GM19193 (cell line): Measurements from ENCODE around the gene CTXN3.

Experiments used
- POLR2A ChIP-seq: IDR thresholded peaks from 4 replicates; pipeline ENCODE4 v1.6.1; 2011; ENCODE audit not compliant: insufficient read depth, insufficient read length; ENCODE audit errors: extremely low read depth

CTXN3 gene

GRCh38 chr5:127634007-127634406, 14.9 kb upstream of the CTXN3 start:
- no peak for TF ChIP-seq POLR2A

GRCh38 chr5:127639828-127640227, 9.1 kb upstream of the CTXN3 start:
- no peak for TF ChIP-seq POLR2A

GRCh38 chr5:127642949-127643348, 5.9 kb upstream of the CTXN3 start:
- TF ChIP-seq POLR2A, result no peak

GRCh38 chr5:127643607-127644006, 5.3 kb upstream of the CTXN3 start:
- TF ChIP-seq POLR2A, result no peak

GRCh38 chr5:127645300-127645726, 3.6 kb upstream of the CTXN3 start:
- no peak for TF ChIP-seq POLR2A

- TF ChIP-seq POLR2A, result no peak
These were observed 1.4 kb upstream of the CTXN3 start for GRCh38 chr5:127647361-127647958.

- no peak for TF ChIP-seq POLR2A
These were observed 1.1 kb downstream of the CTXN3 start for GRCh38 chr5:127650022-127650421.

- TF ChIP-seq POLR2A, result no peak
These were observed 1.8 kb downstream of the CTXN3 start for GRCh38 chr5:127650649-127651048.

GRCh38 chr5:127652952-127653611, 4.2 kb downstream of the CTXN3 start:
- no peak for TF ChIP-seq POLR2A

GRCh38 chr5:127656825-127657224, 7.9 kb downstream of the CTXN3 start:
- no peak for TF ChIP-seq POLR2A

- TF ChIP-seq POLR2A, result no peak
These were observed 11.3 kb downstream of the CTXN3 start for GRCh38 chr5:127660047-127660733.

- no peak for TF ChIP-seq POLR2A
These were observed 15.2 kb downstream of the CTXN3 start for GRCh38 chr5:127664093-127664492.

GRCh38 chr5:127665641-127666040, 16.8 kb downstream of the CTXN3 start:
- TF ChIP-seq POLR2A, result no peak

- TF ChIP-seq POLR2A, result no peak
These were observed 17.3 kb downstream of the CTXN3 start for GRCh38 chr5:127666043-127666716.

GRCh38 chr5:127667926-127668325, 19.0 kb downstream of the CTXN3 start:
- no peak for TF ChIP-seq POLR2A
